Measurements from ENCODE around the gene SHISAL2A. TPM values are rescaled to one million over a fixed set of nuclear protein-coding genes. Genes with fewer than 3 reads are reported as not detected.

Gene SHISAL2A
- total and polyA plus RNA-seq, 10 of the 15 experiments (the other 5 are each of a cell fraction or from before 2014, with no cell fraction given), result 0.18 to 0.67 (median 0.45) TPM

- POLR2A ChIA-PET, result interaction anchor here (0.7 kb wide), 1 partner anchor 554 kb away, joined by 6 read pairs; no protein-coding TSS in a partner anchor
- CTCF ChIA-PET, result no interaction called here
- H3K4me1 ChIP-seq (ENCODE audit: control insufficient read depth, insufficient read depth, low read length), result no peaks in the 10 kb centered on the region
- H3K4me2 ChIP-seq (ENCODE audit: control insufficient read depth, insufficient read depth), result no peak overlapping the region
- H3K27ac ChIP-seq (ENCODE audit: control insufficient read depth, insufficient read depth), result no peak overlapping the region
- no peak for TF ChIP-seq MTA3 (IDR thresholded peaks at IDR 0.05; ENCODE audit: borderline replicate concordance, low read length)
- no peak for TF ChIP-seq GABPA (IDR thresholded peaks at IDR 0.05; ENCODE audit: low read depth)
- TF ChIP-seq CEBPB (IDR thresholded peaks at IDR 0.05; ENCODE audit: borderline replicate concordance in 1 of 2, low read depth in 2 of 2, low read length in 2 of 2), result no peak
- TF ChIP-seq HCFC1 (IDR thresholded peaks at IDR 0.05; ENCODE audit: low read length), result no peak
- TF ChIP-seq EP300 (IDR thresholded peaks at IDR 0.05; ENCODE audit: borderline replicate concordance in 1 of 2, control insufficient read depth in 1 of 2, low read depth in 2 of 2, low read length in 2 of 2), result no peak
- TF ChIP-seq TBL1XR1 (IDR thresholded peaks at IDR 0.05; ENCODE audit: low read depth, low read length), result no peak
- no peak for TF ChIP-seq NFYA (IDR thresholded peaks at IDR 0.05; ENCODE audit: borderline replicate concordance, low read depth, low read length)
- TF ChIP-seq IRF3 (IDR thresholded peaks at IDR 0.05), result no peak
- no peak for TF ChIP-seq STAT3 (IDR thresholded peaks at IDR 0.05; ENCODE audit: low read depth, low read length)
- TF ChIP-seq EGR1 (IDR thresholded peaks at IDR 0.05; ENCODE audit: borderline replicate concordance in 1 of 2, low read depth in 2 of 2, low read length in 2 of 2), result no peak
- no peak for TF ChIP-seq RELB (IDR thresholded peaks at IDR 0.05; ENCODE audit: low read depth)
- H3K27me3 ChIP-seq (replicated peaks in 1 of 2; ENCODE audit: control insufficient read depth in 2 of 2, insufficient read depth in 2 of 2, low read length in 1 of 2), result no peaks in the 10 kb centered on the region
- ATAC-seq (no peak), DNase-seq (ENCODE audit: low read depth, low spot score) (no peak), FAIRE-seq (no peak)
- no peaks in the 10 kb centered on the region for H3K9me3 ChIP-seq (replicated peaks; ENCODE audit: control insufficient read depth, insufficient read depth, low read length)
- intact Hi-C loops (cut with micrococcal nuclease; ENCODE audit: unreplicated experiment) (no loop called here), in situ Hi-C loops (cut with MboI) (no loop called here)
- 54% methylated on average over 5 of the region's 5 CpGs for WGBS (ENCODE audit: insufficient coverage, insufficient replicate concordance, low lambda C conversion rate, missing lambda C conversion rate)
- RAD21 ChIA-PET (ENCODE audit: unreplicated experiment), result no interaction called here
- no peak overlapping the region for H3K4me3 ChIP-seq
- SMC1A ChIA-PET (ENCODE audit: uncharacterized antibody, unreplicated experiment), result interaction anchor here (0.7 kb wide), 1 partner anchor 192 kb away, joined by 3 read pairs; no protein-coding TSS in a partner anchor
- no peaks in the 10 kb centered on the region for H3K79me2 ChIP-seq (ENCODE audit: control insufficient read depth, insufficient read depth, low read length)
- BruUV-seq (replicated peaks), result no TSS peak
- no peaks in the 10 kb centered on the region for H4K20me1 ChIP-seq (ENCODE audit: control insufficient read depth, insufficient read depth)
- H3K36me3 ChIP-seq (ENCODE audit: control insufficient read depth in 2 of 2, insufficient read depth in 2 of 2, low read length in 1 of 2), result no peaks in the 10 kb centered on the region
- H2AFZ ChIP-seq (ENCODE audit: control insufficient read depth, low read depth, low read length), result no peak overlapping the region
- H3K9ac ChIP-seq (ENCODE audit: control insufficient read depth, insufficient read depth, low read length), result no peak overlapping the region
Measured at GRCh38 chr1:52615489-52616042, 17.4 kb upstream of the SHISAL2A start.
